HG03521 (cell line): ENCODE measurements around the gene C22orf31.
"Not testable (repeated sequence)": the region's sequence is repeated elsewhere in the genome, so short reads cannot be mapped to it uniquely, and the experiment has no call there.

Experiments
- ATAC-seq: cut with Tn5 transposase; IDR thresholded peaks from one replicate; pipeline ENCODE4 v1.9.1; 2021; ENCODE audit warnings: mild to moderate bottlenecking, moderate library complexity; ENCODE audit not compliant: unreplicated experiment

The C22orf31 gene

GRCh38 chr22:29061773-29062172 lies at the start of gene C22orf31:
TSS of gene C22orf31 (minus strand) at chr22:29061831. CDS start at chr22:29061792, 39 bp downstream.
- ATAC-seq, result no peak

- ATAC-seq, result no peak
Measured at GRCh38 chr22:29110946-29111345, 49.3 kb upstream of the C22orf31 start.

- ATAC-seq, result no peak
Measured at GRCh38 chr22:29109822-29110221, 48.2 kb upstream of the C22orf31 start.

GRCh38 chr22:29108137-29108536 lies 46.5 kb upstream of the C22orf31 start:
- ATAC-seq, result no peak

GRCh38 chr22:29106839-29107238 lies 45.2 kb upstream of the C22orf31 start:
- ATAC-seq, result no peak

- ATAC-seq, result no peak
Measured at GRCh38 chr22:29105468-29105867, 43.8 kb upstream of the C22orf31 start.

DNA sequence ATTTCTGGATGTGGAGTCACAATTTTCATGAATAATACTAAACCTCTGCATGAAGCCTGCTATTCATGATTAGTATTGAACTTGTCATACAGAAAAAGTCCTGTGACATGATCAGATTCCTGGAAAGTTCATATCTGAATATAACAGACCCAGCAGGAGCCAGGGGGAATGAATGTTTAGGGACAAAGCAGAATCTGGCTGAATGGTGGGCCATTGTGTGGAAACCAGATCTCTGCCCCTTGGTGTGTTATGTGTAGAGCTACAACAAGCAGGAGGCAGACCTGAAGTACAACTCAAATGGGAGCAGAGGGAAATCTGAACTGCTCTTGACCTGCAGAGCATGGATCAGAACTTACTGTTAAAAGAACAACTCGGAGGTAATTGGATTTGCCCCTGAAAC lies 41.5 kb upstream of the C22orf31 start:
- no peak for ATAC-seq

DNA sequence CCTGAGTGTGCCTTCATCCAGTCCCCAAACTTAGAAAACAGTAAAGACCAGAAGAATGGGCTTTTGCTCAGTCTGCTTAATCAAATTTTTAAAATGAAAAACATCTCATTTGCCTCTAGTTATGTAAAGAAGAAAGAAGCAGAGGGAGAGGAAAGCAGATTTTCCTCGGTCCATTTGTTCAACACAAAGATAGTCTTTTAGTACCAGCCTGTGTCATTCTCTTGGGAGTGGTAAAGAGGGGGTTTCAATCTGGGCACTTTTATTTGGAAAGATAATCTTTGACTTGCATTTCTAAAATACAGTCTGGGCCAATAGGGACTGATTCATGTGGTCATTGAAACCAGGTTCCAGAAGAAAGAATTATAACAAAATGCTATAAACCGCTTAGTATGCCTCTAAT lies 40.7 kb upstream of the C22orf31 start:
- no peak for ATAC-seq

DNA sequence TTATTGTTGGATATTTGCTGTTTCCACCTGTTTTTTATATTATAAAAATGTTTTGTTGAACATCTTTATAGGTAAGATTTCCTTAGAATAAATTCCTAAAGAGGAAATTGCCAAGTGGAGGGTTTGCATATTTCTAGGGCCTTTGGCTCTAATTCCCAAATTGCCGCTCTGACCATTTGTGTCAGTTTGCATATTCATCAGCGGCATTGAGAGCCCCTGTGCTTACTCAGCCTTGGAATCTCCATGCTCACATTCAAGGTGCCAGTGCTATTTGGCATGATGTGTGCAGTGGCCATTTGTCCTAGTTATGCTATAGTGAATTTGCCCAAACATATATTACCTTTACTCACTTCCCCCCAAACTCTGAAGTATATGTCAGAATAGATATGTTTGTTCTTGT lies 36.7 kb upstream of the C22orf31 start:
- ATAC-seq, result no peak

DNA sequence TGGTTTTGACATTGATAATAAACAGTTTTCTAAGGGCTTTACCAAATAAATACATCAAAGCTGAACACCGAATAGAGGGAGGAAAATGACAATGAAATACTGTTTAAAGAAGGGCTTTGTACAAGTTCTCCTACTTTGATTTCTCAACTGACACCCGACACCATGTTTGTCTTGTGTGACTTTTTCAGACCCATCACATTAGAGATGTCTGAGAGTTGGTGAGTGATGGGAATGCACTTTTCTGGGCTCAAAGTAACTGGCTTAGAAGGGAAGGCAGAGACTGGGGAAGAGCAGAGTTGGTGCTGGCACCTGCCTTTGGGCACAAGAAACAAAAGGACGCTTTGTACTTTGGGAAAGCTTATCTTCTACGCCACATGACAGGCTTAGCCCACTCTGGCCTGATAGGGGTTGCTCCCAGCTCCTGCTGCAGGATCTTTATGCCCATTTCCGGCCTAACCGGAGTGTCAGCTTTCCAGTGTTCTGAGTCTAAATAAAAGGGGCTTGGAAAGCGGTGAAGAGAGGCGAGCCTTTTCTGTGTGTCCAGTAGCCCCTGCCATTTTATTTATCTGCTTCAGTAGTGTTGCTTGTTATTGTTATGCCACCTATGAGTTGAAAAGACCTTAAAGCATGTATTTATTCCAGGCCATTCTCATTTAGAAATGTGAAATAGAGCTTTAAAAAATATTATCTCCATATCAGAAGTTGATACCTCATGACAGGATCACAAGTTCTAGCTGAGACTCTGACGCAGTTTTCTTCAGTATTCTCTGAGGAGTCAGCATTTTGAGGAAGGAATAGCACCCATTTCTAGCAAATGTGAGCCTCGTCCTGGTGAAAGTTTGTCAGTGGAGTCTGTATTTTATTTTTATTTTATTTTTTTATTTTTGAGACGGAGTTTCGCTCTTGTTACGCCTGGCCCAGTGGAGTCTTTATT lies 35.4 kb upstream of the C22orf31 start:
- ATAC-seq, result no peak

DNA sequence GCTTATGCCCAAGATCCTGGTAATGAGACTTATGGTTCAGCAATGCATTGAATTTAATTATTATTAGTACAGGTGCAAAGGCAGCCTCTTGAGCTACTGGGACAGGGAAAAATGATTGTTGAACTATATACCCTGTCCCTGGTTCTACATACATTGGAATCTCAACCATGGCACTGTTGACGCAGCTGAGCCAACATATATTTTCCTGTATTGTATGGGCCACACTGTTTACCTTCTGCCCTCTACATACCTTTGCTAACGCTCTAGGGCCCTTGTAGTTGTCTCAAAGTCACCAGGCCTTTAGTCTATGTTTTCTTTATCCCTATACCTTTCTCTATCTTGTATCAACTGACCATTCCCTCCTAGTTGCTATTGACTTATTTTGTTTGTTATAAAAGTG lies 33.8 kb upstream of the C22orf31 start:
- ATAC-seq, result no peak

GRCh38 chr22:29093501-29094300 lies 32.1 kb upstream of the C22orf31 start:
- ATAC-seq, result no peak

GRCh38 chr22:29093030-29093429 lies 31.4 kb upstream of the C22orf31 start:
- no peak for ATAC-seq

- no peak for ATAC-seq
Measured at GRCh38 chr22:29092243-29092642, 30.6 kb upstream of the C22orf31 start.

GRCh38 chr22:29090039-29090438 lies 28.4 kb upstream of the C22orf31 start:
- no peak for ATAC-seq

DNA sequence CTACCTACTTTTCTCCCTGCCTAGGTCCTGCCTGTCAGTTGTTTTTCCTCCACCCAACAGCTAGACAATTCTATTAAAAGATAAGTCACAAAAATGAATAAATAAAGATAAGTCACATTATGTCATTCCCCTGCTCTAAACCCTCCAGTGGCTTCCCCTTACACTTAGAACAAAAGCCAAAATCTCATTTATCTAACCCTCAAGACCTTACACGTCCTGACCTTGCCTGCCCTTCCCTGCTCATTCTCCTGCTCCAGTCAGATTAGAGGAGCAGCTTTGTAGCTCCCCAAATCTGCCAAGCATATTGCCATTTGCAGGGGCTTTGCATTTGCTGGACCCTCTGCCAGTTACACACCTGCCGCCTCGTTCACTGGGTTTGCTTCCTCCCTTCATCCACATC lies 27.9 kb upstream of the C22orf31 start:
- ATAC-seq, result no peak

GRCh38 chr22:29088809-29089208 lies 27.2 kb upstream of the C22orf31 start:
- no peak for ATAC-seq

DNA sequence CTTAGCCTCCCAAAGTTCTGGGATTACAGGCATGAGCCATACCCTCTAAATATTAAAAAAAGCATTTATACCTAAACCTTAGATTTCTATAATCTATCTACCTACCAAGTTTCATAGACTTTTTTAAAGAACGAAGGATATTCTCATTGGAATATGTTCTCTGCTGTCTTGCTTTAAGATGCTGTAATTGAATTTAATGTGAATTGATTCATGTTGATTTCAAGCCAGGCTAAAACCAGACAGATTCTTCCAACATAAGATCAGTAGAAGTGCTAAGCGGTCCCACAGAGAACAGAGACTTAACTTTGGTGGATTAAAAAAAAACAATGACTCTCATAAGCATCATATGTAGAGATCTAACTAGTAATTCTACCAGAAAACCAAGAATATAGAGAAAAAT lies 25.4 kb upstream of the C22orf31 start:
- ATAC-seq, result no peak

DNA sequence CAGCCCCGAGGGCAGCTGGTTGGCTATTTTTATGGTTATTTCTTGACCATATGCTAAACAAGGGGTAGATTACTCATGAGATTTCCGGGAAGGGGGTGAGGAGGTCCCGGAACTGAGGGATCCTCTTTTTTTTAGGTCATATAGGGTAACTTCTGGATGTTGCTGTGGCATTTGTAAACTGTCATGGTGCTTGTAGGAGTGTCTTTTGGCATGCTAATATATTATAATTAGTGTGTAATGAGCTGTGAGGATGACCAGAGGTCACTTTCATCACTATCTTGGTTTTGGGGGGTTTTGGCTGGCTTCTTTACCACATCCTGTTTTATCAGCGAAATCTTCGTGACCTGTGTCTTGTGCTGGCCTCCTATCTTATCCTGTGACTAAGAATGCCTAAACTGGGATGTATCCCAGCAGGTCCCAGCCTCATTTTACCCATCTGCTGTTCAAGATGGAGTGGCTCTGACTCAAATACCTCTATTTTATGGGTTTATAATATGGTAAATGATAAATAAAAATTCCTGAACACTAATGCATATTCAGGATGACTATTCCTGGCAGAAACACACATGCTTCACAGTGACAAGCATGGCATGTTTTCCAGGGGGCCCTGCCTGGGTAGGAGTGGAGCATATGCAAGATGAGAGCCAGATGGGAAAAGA lies 22.4 kb upstream of the C22orf31 start:
- ATAC-seq, result no peak

DNA sequence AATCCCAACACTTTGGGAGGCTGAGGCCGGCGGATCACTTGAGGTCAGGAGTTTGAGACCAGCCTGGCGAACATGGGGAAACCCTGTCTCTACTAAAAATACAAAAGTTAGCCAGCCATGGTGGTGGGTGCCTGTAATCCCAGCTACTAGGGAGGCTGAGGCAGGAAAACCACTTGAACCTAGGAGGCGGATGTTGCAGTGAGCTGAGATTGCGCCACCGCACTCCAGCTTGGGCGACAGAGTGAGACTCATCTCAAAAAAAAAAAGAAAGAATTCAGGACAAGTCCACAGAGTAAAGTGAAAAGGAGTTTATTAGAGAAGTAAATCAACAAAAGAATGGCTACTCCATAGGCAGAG lies 21.9 kb upstream of the C22orf31 start:
- not testable (repeated sequence) for ATAC-seq

DNA sequence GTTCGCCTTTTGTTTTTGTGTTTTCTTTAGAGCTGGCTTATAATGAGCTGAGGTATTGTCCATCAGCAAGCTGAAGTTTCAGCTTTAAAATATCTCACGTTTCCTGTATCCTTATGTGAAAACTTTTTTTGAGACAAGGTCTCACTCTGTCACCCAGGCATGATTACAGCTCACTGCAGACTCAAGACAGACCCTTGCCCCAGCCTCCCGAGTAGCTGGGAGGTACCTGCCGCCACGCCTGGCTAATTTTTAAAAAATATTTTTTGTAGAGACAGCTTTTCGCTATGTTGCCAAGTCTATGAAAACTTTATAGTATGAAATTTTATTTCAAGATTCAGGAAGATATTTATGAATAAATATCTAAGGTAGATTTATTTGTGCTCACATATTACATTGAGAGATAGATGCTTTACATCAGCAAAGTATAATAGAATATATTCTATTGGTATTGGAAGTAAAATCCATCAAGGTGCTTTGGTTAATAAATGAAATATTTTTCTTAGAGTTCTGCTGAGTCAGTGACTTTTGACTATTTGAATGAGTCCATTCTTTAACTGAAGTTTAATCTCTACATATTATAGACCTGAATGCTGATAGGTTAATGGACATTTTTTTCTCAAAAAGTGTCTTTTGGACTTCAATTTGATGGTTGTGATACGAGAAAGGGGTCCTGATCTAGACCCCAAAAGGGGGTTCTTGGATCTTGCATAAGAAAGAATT lies 21.4 kb upstream of the C22orf31 start:
- no peak for ATAC-seq
